Fibroblast of lung (primary cell): ENCODE data around the gene HPCAL1.

Experiments used
- CTCF ChIP-seq, 2 donors: IDR thresholded peaks in 1 of 2; conservative IDR thresholded peaks in 1 of 2; 1 replicate in 1 of 2; 2 replicates in 1 of 2; pipeline ENCODE4 v1.5.1; 2011 to 2012; ENCODE audit warnings: low read length in 2 of 2, control low read depth in 1 of 2, inconsistent platforms in 1 of 2, low read depth in 1 of 2, mild to moderate bottlenecking in 1 of 2
- EZH2 ChIP-seq: IDR thresholded peaks from 2 replicates; pipeline ENCODE4 v1.5.1; 2012; ENCODE audit warnings: low read length, control low read depth, mild to moderate bottlenecking; ENCODE audit errors: missing control alignments

- TF ChIP-seq CTCF (conservative IDR thresholded peaks at IDR 0.05 in 1 of 2, IDR thresholded peaks at IDR 0.05 in 1 of 2; ENCODE audit: low read depth in 1 of 2, low read length in 2 of 2), result no peak
- no peak for TF ChIP-seq EZH2
Observed at GRCh38 chr2:10296142-10296541, 6.6 kb upstream of the HPCAL1 start.
